ENCODE data around the gene TEX22.

The TEX22 gene

GRCh38 chr14:105385698-105386365 lies 12.5 kb upstream of the TEX22 start:
- DNase-seq: no peak

DNA sequence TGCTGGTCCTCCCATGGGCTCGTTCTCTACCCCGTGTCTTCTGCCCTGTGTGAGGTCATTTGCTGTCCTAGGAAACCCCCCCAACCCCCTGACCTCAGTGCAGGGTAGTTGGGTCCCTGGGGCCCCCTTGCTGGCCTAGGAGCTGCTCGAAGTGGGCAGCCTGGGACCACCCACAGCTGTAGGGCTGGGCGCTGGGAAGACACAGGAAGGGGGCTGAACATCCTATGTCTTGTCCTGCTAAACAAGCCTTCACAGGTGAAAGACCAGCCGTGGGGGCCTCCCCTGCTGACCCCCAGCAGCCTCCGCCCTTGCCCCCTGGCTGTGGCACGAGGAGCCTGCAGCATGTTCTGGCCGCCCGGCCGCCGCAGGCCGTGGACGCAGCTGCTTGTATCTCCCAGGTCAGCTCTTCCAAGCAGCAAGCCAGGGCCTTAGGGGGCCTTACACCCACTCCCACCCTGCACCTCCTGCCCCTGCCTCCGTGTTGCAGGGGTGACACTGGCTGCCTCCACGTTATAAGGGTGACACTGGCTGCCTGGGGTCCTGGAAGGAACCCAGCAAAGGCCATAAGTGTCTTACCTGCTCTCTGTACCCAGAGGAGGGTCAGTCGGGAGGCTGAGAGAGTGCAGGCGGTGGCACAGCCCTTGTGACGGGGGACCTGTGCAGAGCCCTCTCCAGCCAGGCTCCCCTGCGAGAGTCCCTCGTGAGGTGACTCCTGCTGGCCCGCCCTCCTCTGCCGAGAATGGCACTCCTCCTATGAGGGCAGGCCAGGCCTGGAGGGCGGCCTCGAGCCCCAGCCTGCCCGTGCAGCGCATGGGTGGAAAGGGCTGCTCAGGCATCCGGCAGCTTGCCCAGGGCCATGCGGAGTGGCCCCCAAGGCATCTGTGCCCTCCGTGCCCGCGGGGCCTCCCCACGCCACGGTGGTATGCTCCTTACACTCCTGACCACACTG lies 11.5 kb upstream of the TEX22 start:
- DNase-seq: no peak

- DNase-seq: no peak
These were observed 10.8 kb upstream of the TEX22 start for GRCh38 chr14:105387530-105387922.

DNA sequence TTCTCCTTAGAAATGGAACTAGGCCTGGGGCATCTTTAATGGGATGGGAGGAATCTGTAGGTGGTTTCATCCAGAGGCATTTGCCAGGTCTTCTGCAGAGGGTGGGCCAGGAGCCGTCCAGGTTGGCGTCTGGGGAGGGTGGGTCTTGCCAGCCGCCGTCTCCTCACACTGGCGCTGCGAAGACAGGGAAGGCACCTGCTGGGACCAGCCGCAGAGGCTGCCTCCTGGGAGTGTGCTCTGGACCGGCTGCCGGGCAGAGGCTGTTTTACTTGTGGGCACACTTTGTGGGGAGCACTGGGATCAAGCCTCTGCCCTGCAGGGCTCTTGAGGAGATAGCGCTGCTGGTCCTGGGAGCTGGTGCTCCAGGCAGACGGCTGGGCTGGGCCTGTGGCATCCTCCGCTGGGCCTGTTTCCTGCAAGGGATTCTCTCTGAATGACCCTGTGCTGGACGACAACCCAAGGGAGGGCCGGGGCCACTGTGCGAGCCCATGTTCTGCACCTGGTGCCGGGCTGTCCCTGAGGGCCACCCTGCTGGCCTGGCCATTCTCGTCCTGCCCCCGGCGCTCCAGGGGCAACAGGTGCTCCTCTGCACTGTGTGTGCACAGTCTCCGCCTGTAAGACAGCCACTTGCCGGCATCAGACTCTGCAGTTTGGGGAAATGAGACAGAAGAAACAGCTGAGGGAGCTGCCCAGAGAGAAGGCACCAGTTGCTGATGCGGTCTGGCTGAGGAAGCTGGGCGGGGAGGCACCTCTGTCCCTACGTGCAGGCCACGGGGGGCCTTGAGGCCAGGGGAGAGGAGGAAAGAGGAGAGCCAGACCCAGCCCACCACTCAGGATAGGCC lies 10.0 kb upstream of the TEX22 start:
- DNase-seq: peak in 1 of 2 donors; percentile 25

DNA sequence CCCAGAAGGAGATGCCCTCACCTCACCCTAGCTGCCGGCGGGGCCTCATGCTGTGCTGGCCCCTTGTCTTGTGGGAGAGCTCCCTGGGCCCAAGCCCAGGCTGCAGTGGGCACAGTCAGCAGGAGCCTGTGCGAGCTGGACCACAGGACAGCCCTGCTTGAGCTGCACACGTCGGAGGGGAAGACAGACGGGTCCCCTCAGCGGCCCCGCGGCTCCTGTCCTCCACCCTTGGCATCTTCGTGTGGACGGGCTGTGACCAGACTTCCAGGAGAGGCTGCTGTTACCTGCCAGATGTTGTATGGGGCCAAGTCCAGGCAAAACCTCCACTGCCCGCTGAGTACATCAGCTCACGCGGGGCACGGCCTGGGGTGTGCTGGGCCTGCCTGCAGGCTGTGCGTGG lies 9.4 kb upstream of the TEX22 start:
- no peak for DNase-seq

- peak; percentile 20 to 36 for DNase-seq
These were observed 8.8 kb upstream of the TEX22 start for GRCh38 chr14:105389534-105389933.

GRCh38 chr14:105389976-105390848 lies 8.1 kb upstream of the TEX22 start:
- DNase-seq: peak; percentile 31 to 43

DNA sequence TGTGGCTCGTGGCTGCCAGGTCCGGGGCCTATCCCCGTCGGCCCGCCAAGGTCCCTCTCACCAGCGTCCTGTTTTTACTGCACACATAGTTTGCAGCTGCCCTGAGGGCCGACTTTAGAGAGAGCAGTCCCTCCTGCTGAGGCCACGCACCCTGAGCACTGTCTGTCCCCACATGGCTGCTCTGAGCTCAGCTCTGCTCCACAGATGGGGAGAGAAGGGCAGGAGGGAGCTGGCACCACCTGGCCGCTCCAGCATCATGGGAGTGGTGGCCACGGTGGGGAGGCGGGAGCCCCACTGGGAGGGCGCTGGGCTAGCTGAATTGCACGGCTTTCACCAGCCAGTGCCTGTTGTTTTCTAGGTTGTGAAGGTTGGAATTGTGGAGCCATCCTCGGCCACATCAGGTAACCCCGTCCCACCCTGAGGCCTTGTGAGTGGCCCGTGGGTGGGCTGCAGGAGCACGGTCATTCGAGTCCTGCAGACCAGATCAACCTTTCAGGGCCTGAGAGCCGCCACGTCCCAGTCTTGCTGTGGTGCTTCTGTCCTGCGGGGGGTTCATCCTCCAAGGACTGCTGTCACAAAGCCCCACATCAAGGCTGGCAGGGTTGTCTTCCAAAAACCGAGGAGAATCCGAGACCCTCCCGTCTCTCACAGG lies 7.4 kb upstream of the TEX22 start:
- DNase-seq: no peak

DNA sequence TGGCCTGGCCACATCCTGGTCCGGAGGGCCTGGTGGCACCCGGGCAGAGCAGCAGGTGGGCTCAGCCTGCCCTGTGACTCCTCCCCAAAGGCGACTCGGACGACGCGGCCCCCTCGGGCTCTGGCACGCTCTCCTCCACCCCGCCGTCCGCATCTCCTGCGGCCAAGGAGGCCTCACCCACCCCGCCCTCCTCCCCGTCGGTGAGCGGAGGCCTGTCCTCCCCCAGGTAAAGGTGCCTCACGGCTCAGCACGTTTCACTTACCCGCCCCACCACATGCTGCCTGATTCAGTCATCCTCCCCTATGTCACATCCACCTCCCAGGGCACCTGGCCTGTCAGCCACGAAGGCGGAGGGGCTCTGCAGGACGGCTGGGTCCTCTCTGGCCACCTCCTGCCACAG lies 6.8 kb upstream of the TEX22 start:
- DNase-seq: no peak

GRCh38 chr14:105392131-105393090 lies 5.9 kb upstream of the TEX22 start:
- no peak for DNase-seq

- no peak for DNase-seq
These were observed 5.2 kb upstream of the TEX22 start for GRCh38 chr14:105393151-105393550.

- DNase-seq: no peak
These were observed 3.4 kb upstream of the TEX22 start for GRCh38 chr14:105394714-105395537.

DNA sequence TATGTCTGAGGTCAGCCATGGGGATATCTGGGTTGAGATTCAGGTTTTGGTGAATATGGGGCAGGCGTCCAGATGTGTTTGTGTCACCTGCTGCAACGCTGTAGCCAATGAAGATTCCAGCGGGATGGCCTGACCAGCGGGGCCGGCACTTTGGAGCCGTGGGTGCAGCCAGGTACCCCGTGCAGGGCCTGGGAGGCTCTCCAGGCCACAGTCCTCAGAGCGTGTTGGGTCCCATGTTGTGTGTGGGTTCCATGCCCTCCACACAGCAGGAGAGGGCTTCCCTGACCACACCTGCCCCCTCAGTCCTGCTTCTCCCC lies 2.8 kb upstream of the TEX22 start:
- DNase-seq: no peak

- DNase-seq: no peak
These were observed 897 bp upstream of the TEX22 start for GRCh38 chr14:105397350-105397931.

DNA sequence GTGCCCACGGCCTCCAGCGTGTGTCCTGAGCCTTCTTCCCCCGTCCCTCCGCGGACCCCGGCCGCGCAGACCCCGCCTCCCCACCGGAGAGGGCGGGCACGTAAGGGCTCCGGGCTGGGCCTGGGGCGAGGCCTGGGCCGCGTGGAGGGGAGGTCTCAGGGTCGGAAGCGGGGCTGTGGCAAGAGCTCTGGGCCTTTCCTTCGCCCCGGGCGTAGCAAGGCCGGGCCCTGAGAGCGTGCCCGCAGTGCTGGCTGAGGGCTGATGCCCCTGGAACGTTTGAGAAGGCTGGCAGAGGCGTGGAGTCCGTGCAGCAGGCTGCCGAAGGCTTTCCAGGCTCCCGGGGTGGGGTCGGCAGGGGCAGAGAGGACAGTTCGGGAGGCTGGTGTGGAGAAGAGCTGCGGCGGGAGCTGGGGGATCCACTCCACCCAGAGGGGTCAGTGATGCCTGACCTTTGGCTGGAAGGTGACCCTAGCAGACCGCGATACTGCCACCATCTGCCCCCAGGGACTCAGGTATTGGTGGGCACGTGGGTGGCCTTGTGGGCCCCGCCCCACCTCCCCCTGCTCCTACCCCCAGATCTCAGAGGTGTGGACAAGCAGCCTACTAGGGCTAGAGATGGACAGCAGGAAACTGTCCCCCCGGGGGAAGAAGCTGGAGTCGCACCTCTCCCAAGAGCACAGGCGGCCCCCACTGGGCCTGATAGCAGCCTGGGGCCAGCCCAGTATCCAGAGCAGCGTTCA lies 558 bp downstream of the TEX22 start:
- no peak for DNase-seq

GRCh38 chr14:105399466-105399775 lies 1.1 kb downstream of the TEX22 start:
- DNase-seq: no peak

- DNase-seq: no peak
These were observed 1.7 kb downstream of the TEX22 start for GRCh38 chr14:105400016-105400415.

DNA sequence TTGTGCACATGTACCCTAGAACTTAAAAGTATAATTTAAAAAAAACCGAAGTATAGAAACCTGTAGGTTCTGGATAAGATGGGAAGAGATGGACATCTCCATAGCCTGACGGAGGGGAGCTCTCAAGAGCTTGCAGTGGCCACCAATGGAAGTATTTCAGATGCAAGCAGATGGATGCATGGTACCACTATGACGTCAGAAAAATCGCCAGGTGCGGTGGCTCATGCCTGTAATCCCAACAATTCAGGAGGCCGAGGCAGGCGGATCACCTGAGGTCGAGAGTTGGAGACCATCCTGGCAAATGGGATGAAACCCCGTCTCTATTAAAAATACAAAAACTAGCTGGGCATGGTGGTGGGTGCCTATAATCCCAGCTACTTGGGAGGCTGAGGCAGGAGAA lies 3.4 kb downstream of the TEX22 start:
- DNase-seq: no peak

GRCh38 chr14:105408592-105408991 lies 10.3 kb downstream of the TEX22 start:
- no peak for DNase-seq
